Ishikawa (cell line): ENCODE results near the gene DCBLD1.

Experiments used
- CEBPB ChIP-seq: IDR thresholded peaks from 2 replicates; pipeline ENCODE4 v1.6.1; 2012
- CREB1 ChIP-seq: IDR thresholded peaks from 2 replicates; pipeline ENCODE4 v1.6.1; 2012; ENCODE audit warnings: low read depth
- EGR1 ChIP-seq: IDR thresholded peaks from 2 replicates; pipeline ENCODE4 v1.6.1; 2012
- EP300 ChIP-seq: IDR thresholded peaks from 2 replicates; pipeline ENCODE4 v1.6.1; 2012; ENCODE audit warnings: borderline replicate concordance
- FOXM1 ChIP-seq: IDR thresholded peaks from 2 replicates; pipeline ENCODE4 v1.6.1; 2012; ENCODE audit warnings: low read depth, borderline replicate concordance
- MAX ChIP-seq: IDR thresholded peaks from 2 replicates; pipeline ENCODE4 v1.6.1; 2012
- NFIC ChIP-seq: IDR thresholded peaks from 2 replicates; pipeline ENCODE4 v1.6.1; 2012
- RAD21 ChIP-seq: IDR thresholded peaks from 2 replicates; pipeline ENCODE4 v1.6.1; 2012; ENCODE audit warnings: low read depth
- REST ChIP-seq: IDR thresholded peaks from 2 replicates; pipeline ENCODE4 v1.6.1; 2012; ENCODE audit warnings: low read depth, mild to moderate bottlenecking
- TAF1 ChIP-seq: IDR thresholded peaks from 2 replicates; pipeline ENCODE4 v1.6.1; 2012; ENCODE audit warnings: low read depth, mild to moderate bottlenecking
- TCF12 ChIP-seq: IDR thresholded peaks from 2 replicates; pipeline ENCODE4 v1.6.1; 2012; ENCODE audit warnings: low read depth
- TEAD4 ChIP-seq: IDR thresholded peaks from 2 replicates; pipeline ENCODE4 v1.6.1; 2012
- YY1 ChIP-seq: IDR thresholded peaks from 2 replicates; pipeline ENCODE4 v1.6.1; 2012; ENCODE audit warnings: low read depth
- ZBTB7A ChIP-seq: IDR thresholded peaks from 2 replicates; pipeline ENCODE4 v1.6.1; 2012; ENCODE audit warnings: low read depth
- TF ChIP-seq, protein P1 (sequence below): IDR thresholded peaks from 2 replicates; pipeline ENCODE4 v1.6.1; 2012

The DCBLD1 gene

GRCh38 chr6:117520603-117521395, 38.3 kb downstream of the DCBLD1 start:
- no peak for TF ChIP-seq NFIC
- no peak for TF ChIP-seq MAX
- TF ChIP-seq RAD21, result no peak
- TF ChIP-seq, protein P1, sequence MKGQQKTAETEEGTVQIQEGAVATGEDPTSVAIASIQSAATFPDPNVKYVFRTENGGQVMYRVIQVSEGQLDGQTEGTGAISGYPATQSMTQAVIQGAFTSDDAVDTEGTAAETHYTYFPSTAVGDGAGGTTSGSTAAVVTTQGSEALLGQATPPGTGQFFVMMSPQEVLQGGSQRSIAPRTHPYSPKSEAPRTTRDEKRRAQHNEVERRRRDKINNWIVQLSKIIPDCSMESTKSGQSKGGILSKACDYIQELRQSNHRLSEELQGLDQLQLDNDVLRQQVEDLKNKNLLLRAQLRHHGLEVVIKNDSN, result no peak
- no peak for TF ChIP-seq EGR1
- TF ChIP-seq TEAD4, result no peak
- TF ChIP-seq REST, result no peak
- TF ChIP-seq TCF12, result no peak
- TF ChIP-seq CEBPB, result no peak
- no peak for TF ChIP-seq FOXM1
- TF ChIP-seq EP300, result no peak
- no peak for TF ChIP-seq ZBTB7A

- no peak for TF ChIP-seq YY1
- TF ChIP-seq NFIC, result no peak
- TF ChIP-seq EGR1, result no peak
- TF ChIP-seq TAF1, result no peak
- no peak for TF ChIP-seq REST
- TF ChIP-seq FOXM1, result no peak
- no peak for TF ChIP-seq TCF12
- TF ChIP-seq MAX, result no peak
- no peak for TF ChIP-seq CEBPB
- no peak for TF ChIP-seq ZBTB7A
- TF ChIP-seq, protein P1, result no peak
- no peak for TF ChIP-seq EP300
- no peak for TF ChIP-seq CREB1
- TF ChIP-seq RAD21, result no peak
Measured at GRCh38 chr6:117521791-117522502, 39.5 kb downstream of the DCBLD1 start.

GRCh38 chr6:117525607-117526006, 43.1 kb downstream of the DCBLD1 start:
- TF ChIP-seq ZBTB7A (no peak), NFIC (no peak), EP300 (no peak), MAX (no peak)

DNA sequence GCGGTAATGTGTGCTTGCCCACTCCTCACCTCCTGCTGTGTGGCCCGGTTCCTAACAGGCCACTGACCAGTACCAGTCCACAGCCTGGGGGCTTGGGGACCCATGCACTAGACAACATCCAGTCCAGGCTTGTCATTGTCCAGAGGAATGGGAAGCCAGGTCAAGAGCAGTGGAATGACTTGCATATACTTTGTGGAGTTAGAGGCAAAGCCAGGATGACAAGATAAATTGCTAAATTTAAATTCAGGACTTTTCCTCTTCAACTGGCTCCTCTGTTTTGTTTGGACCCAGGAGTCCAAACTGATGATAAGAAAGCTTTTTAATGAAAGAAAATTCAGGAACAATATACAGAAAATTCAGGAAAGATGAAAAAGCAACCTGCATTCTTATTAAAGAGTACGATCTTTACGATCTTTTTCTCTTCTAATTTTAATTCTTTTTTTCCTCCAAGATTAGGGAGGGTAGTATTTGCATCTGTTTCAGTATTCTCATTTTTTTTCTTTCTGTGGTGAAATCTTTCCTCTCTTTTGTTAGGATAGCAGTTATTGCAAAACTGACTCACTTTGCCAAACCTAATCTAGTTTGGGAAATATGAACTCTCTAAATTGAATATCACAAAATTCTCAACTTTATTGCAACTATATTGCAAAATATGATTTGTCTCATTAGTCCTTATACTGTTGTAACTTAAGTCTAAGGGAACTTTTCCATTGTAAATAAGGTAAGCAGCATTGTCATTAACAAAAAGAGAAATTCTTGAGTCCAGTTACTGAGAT, 48.2 kb downstream of the DCBLD1 start:
- no peak for TF ChIP-seq TEAD4
- TF ChIP-seq MAX, result no peak
- no peak for TF ChIP-seq TAF1
- no peak for TF ChIP-seq EP300
- TF ChIP-seq FOXM1, result no peak
- no peak for TF ChIP-seq REST
